Measurements from ENCODE around the gene SLC25A23.

SLC25A23 gene

DNA sequence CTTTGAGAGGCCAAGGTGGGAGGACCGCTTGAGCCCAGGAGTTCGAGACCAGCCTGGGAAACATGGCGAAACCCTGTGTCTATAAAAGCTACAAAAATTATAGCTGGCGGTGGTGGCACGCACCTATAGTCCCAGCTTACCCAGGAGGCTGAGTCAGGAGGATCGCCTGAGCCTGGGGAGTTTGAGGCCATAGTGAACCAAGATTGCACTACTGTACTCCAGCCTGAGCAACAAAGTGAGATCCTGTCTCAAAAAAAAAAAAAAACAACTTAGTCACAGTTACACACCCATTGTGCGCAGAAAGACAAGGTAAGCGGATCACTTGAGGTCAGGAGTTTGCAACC, 22.7 kb upstream of the SLC25A23 start:
- H3K27me3 ChIP-seq (ENCODE audit: insufficient read depth, low read length, poor library complexity, severe bottlenecking) = no peaks in the 10 kb centered on the region
- H3F3A ChIP-seq (ENCODE audit: low read depth) = no peaks in the 10 kb centered on the region
- H3K4me2 ChIP-seq (ENCODE audit: low read depth, low read length, poor library complexity, severe bottlenecking) = peak overlapping the region; percentile 89
- H3K4me3 ChIP-seq (ENCODE audit: low read length, poor library complexity, severe bottlenecking) = peak overlapping the region; percentile 88
- H3K36me3 ChIP-seq (ENCODE audit: insufficient read depth, low read length) = no peaks in the 10 kb centered on the region
- peaks cover 22% of the 10 kb centered on the region; the same call in 1 of the 2 replicates for H3K79me2 ChIP-seq (ENCODE audit: insufficient read depth, low read length)
- no peaks in the 10 kb centered on the region for H3K9me3 ChIP-seq (ENCODE audit: insufficient read depth, low read depth, low read length)
- H3K9me2 ChIP-seq (replicated peaks; ENCODE audit: low read depth, low read length) = no peaks in the 10 kb centered on the region
- peaks cover 18% of the 10 kb centered on the region for H3K4me1 ChIP-seq (ENCODE audit: insufficient read depth, low read length, poor library complexity, severe bottlenecking)
- H2AFZ ChIP-seq (ENCODE audit: low read length) = peak overlapping the region; percentile 86
- H4K20me1 ChIP-seq (ENCODE audit: insufficient read depth, low read length, poor library complexity, severe bottlenecking) = no peaks in the 10 kb centered on the region
- TF ChIP-seq CTCF (conservative IDR thresholded peaks at IDR 0.05; ENCODE audit: low read length) (no peak), EZH2phosphoT487 (IDR thresholded peaks at IDR 0.05; ENCODE audit: borderline replicate concordance) (no peak)
- H3K9ac ChIP-seq (ENCODE audit: low read depth, low read length, poor library complexity, severe bottlenecking) = peak overlapping the region; percentile 95

GRCh38 chr19:6481541-6482342, 22.1 kb upstream of the SLC25A23 start, which contains the start of gene DENND1C:
Gene DENND1C (minus strand): TSS chr19:6481787. CDS start chr19:6481695, 92 bp downstream.
- no peaks in the 10 kb centered on the region for H3K36me3 ChIP-seq (ENCODE audit: insufficient read depth, low read length)
- no peaks in the 10 kb centered on the region for H3K9me2 ChIP-seq (replicated peaks; ENCODE audit: low read depth, low read length)
- H3K4me3 ChIP-seq (ENCODE audit: low read length, poor library complexity, severe bottlenecking) = peak within 1 kb of the TSS; percentile 88
- no peaks in the 10 kb centered on the region for H3F3A ChIP-seq (ENCODE audit: low read depth)
- no peaks in the 10 kb centered on the region for H4K20me1 ChIP-seq (ENCODE audit: insufficient read depth, low read length, poor library complexity, severe bottlenecking)
- H3K27me3 ChIP-seq (ENCODE audit: insufficient read depth, low read length, poor library complexity, severe bottlenecking) = no peaks in the 10 kb centered on the region
- peak within 1 kb of the TSS; percentile 86 for H2AFZ ChIP-seq (ENCODE audit: low read length)
- no peak for TF ChIP-seq EZH2phosphoT487 (IDR thresholded peaks at IDR 0.05; ENCODE audit: borderline replicate concordance)
- peak; percentile 76 for TF ChIP-seq CTCF (conservative IDR thresholded peaks at IDR 0.05; ENCODE audit: low read length)
- peaks cover 22% of the 10 kb centered on the region; the same call in 1 of the 2 replicates for H3K79me2 ChIP-seq (ENCODE audit: insufficient read depth, low read length)
- no peaks in the 10 kb centered on the region for H3K9me3 ChIP-seq (ENCODE audit: insufficient read depth, low read depth, low read length)
- H3K4me1 ChIP-seq (ENCODE audit: insufficient read depth, low read length, poor library complexity, severe bottlenecking) = peaks cover 18% of the 10 kb centered on the region
- peak within 1 kb of the TSS; percentile 95 for H3K9ac ChIP-seq (ENCODE audit: low read depth, low read length, poor library complexity, severe bottlenecking)
- H3K4me2 ChIP-seq (ENCODE audit: low read depth, low read length, poor library complexity, severe bottlenecking) = peak within 1 kb of the TSS; percentile 89

- H3K9me2 ChIP-seq (replicated peaks; ENCODE audit: low read depth, low read length) = no peaks in the 10 kb centered on the region
- no peaks in the 10 kb centered on the region for H3K36me3 ChIP-seq (ENCODE audit: insufficient read depth, low read length)
- peak overlapping the region; percentile 95 for H3K9ac ChIP-seq (ENCODE audit: low read depth, low read length, poor library complexity, severe bottlenecking)
- peaks cover 22% of the 10 kb centered on the region; the same call in 1 of the 2 replicates for H3K79me2 ChIP-seq (ENCODE audit: insufficient read depth, low read length)
- no peak for TF ChIP-seq EZH2phosphoT487 (IDR thresholded peaks at IDR 0.05; ENCODE audit: borderline replicate concordance)
- peak overlapping the region; percentile 89 for H3K4me2 ChIP-seq (ENCODE audit: low read depth, low read length, poor library complexity, severe bottlenecking)
- H3K4me3 ChIP-seq (ENCODE audit: low read length, poor library complexity, severe bottlenecking) = peak overlapping the region; percentile 88
- no peaks in the 10 kb centered on the region for H3K27me3 ChIP-seq (ENCODE audit: insufficient read depth, low read length, poor library complexity, severe bottlenecking)
- H3K4me1 ChIP-seq (ENCODE audit: insufficient read depth, low read length, poor library complexity, severe bottlenecking) = peaks cover 18% of the 10 kb centered on the region
- H4K20me1 ChIP-seq (ENCODE audit: insufficient read depth, low read length, poor library complexity, severe bottlenecking) = no peaks in the 10 kb centered on the region
- H2AFZ ChIP-seq (ENCODE audit: low read length) = peak overlapping the region; percentile 86
- no peaks in the 10 kb centered on the region for H3F3A ChIP-seq (ENCODE audit: low read depth)
- no peaks in the 10 kb centered on the region for H3K9me3 ChIP-seq (ENCODE audit: insufficient read depth, low read depth, low read length)
These were observed 21.3 kb upstream of the SLC25A23 start for GRCh38 chr19:6480848-6481415.
